Adrenal gland (tissue), 5 donors: ENCODE results near the gene ACOX3.

Source experiments
- POLR2A ChIP-seq, 2 donors: fragments of 450-650 bp; IDR thresholded peaks; one replicate each; pipeline ENCODE4 v1.6.1; 2017; ENCODE audit warnings: antibody characterized with exemption in 2 of 2, mild to moderate bottlenecking in 2 of 2, moderate library complexity in 1 of 2
- TF ChIP-seq, protein P1 (sequence below), 6 experiments: fragments of 450-650 bp in 4 of 6; fragments of 200-600 bp in 2 of 6; sonication (generic) in 1 of 6; IDR thresholded peaks; 1 replicate in 5 of 6; 2 replicates in 1 of 6; pipeline versions ENCODE4 v1.5.1 to v1.8.0; 2016 to 2021; ENCODE audit warnings: antibody characterized with exemption in 6 of 6, mild to moderate bottlenecking in 2 of 6, moderate library complexity in 1 of 6
- donor health status: DM: no; HTN: no; CAD: no.

DNA sequence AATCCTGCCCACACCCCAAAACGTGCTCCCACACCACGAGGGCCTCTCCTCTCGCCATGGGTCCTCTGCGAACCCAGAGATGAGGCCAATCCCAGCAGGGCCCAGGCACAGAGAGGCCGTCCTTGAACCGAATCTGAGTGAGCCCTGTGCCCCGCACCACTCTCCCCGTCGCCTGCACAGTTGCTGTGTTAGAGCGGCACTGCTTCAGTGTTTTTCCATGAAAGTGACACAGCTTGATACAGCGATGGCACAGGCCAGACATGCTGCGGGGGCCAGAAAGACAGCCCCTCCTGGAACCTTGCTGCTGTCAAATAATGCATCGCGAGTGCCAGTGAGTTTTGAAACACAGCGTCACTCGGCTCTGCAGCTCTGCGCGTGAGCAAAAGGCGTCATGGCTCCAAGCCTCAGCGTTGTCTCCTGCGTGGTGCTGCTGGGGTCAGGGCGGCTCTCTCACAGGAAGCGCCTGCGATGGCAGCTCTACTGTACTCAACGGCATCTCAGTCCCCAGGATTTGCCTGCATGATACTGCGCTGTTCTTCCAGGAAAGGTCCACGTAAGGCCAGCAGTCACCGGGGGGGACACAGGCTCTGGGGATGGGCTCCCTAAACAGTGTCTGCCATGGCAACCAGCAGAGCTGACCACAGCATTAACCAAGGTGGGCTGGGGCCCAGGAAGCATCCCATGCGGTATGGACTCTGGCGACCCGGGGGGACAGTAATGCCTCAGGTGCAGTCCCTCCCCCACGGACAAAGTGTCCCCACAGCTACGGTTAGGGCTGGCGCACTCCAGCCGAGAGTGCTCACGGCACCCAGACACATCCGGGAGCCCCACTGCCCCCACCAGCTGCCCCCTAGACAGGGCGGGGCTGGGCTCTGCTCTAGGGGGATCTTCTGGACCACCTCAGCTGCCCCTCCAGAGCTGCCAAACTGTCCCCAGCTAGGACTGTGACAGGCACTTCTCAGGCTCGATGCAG is 63.1 kb downstream of the ACOX3 start:
- TF ChIP-seq, protein P1, sequence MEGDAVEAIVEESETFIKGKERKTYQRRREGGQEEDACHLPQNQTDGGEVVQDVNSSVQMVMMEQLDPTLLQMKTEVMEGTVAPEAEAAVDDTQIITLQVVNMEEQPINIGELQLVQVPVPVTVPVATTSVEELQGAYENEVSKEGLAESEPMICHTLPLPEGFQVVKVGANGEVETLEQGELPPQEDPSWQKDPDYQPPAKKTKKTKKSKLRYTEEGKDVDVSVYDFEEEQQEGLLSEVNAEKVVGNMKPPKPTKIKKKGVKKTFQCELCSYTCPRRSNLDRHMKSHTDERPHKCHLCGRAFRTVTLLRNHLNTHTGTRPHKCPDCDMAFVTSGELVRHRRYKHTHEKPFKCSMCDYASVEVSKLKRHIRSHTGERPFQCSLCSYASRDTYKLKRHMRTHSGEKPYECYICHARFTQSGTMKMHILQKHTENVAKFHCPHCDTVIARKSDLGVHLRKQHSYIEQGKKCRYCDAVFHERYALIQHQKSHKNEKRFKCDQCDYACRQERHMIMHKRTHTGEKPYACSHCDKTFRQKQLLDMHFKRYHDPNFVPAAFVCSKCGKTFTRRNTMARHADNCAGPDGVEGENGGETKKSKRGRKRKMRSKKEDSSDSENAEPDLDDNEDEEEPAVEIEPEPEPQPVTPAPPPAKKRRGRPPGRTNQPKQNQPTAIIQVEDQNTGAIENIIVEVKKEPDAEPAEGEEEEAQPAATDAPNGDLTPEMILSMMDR (IDR thresholded peaks at IDR 0.05) = no peak
- no peak for TF ChIP-seq POLR2A (IDR thresholded peaks at IDR 0.05)
